HEK293T (cell line): ENCODE results near the gene SLC4A8.
"Not testable (repeated sequence)": the region's sequence is repeated elsewhere in the genome, so short reads cannot be mapped to it uniquely, and the experiment has no call there.

Experiments used
- CTCF ChIA-PET: fragments of 350-600 bp; formaldehyde crosslinking; extraction: SDS; loops from one replicate; lab custom pipeline; 2021; ENCODE audit warnings: antibody characterized with exemption, inconsistent platforms; lab: Yijun Ruan, JAX
- POLR2A ChIA-PET: fragments of 350-600 bp; formaldehyde crosslinking; extraction: SDS; loops from one replicate; lab custom pipeline; 2020; ENCODE audit warnings: antibody characterized with exemption, inconsistent platforms; lab: Yijun Ruan, JAX
- DNase-seq: peaks from one replicate; pipeline ENCODE4 v3.0.0; 2012; ENCODE audit warnings: mixed read lengths; ENCODE audit errors: extremely low spot score
- ARNT ChIP-seq: fragments of 450-650 bp; IDR thresholded peaks from 2 replicates; pipeline ENCODE4 v1.6.1; 2017; ENCODE audit warnings: mild to moderate bottlenecking
- BHLHE40 ChIP-seq: fragments of 450-650 bp; IDR thresholded peaks from 2 replicates; pipeline ENCODE4 v1.6.1; 2016; ENCODE audit warnings: mild to moderate bottlenecking, moderate library complexity, borderline replicate concordance
- CTBP1 ChIP-seq: fragments of 450-650 bp; IDR thresholded peaks from 2 replicates; pipeline ENCODE4 v1.6.1; 2016; ENCODE audit warnings: borderline replicate concordance
- ELF4 ChIP-seq: fragments of 450-650 bp; IDR thresholded peaks from 2 replicates; pipeline ENCODE4 v1.6.1; 2017; ENCODE audit warnings: antibody characterized with exemption
- FOXA1 ChIP-seq: fragments of 450-650 bp; IDR thresholded peaks from 2 replicates; pipeline ENCODE4 v1.6.1; 2016; ENCODE audit warnings: mild to moderate bottlenecking
- FOXK2 ChIP-seq: fragments of 450-650 bp; IDR thresholded peaks from 2 replicates; pipeline ENCODE4 v1.6.1; 2016; ENCODE audit warnings: mild to moderate bottlenecking
- FOXM1 ChIP-seq: fragments of 450-650 bp; IDR thresholded peaks from 2 replicates; pipeline ENCODE4 v1.6.1; 2017; ENCODE audit warnings: mild to moderate bottlenecking, borderline replicate concordance
- HDGF ChIP-seq: fragments of 450-650 bp; IDR thresholded peaks from 2 replicates; pipeline ENCODE4 v1.6.1; 2017; ENCODE audit warnings: antibody characterized with exemption, borderline replicate concordance
- L3MBTL2 ChIP-seq: fragments of 450-650 bp; conservative IDR thresholded peaks from 2 replicates; pipeline ENCODE4 v1.6.1; 2016; ENCODE audit warnings: mild to moderate bottlenecking
- LEF1 ChIP-seq: fragments of 450-650 bp; IDR thresholded peaks from 2 replicates; pipeline ENCODE4 v1.6.1; 2017; ENCODE audit warnings: mild to moderate bottlenecking, borderline replicate concordance
- NFRKB ChIP-seq: fragments of 450-650 bp; IDR thresholded peaks from 2 replicates; pipeline ENCODE4 v1.6.1; 2016; ENCODE audit warnings: mild to moderate bottlenecking, moderate library complexity
- PKNOX1 ChIP-seq: fragments of 450-650 bp; IDR thresholded peaks from 2 replicates; pipeline ENCODE4 v1.6.1; 2016
- SP1 ChIP-seq: fragments of 450-650 bp; IDR thresholded peaks from 2 replicates; pipeline ENCODE4 v1.6.1; 2017
- SUZ12 ChIP-seq: fragments of 450-650 bp; IDR thresholded peaks from 2 replicates; pipeline ENCODE4 v1.6.1; 2016; ENCODE audit warnings: mild to moderate bottlenecking
- TARDBP ChIP-seq: fragments of 450-650 bp; IDR thresholded peaks from 2 replicates; pipeline ENCODE4 v1.6.1; 2016
- ZNF384 ChIP-seq: fragments of 450-650 bp; IDR thresholded peaks from 2 replicates; pipeline ENCODE4 v1.6.1; 2016

Gene SLC4A8

GRCh38 chr12:51512438-51512837, 87.8 kb downstream of the SLC4A8 start:
- CTCF ChIA-PET = no interaction called here
- POLR2A ChIA-PET = no interaction called here
- TF ChIP-seq L3MBTL2 (no peak), ARNT (no peak), HDGF (no peak), NFRKB (no peak), FOXK2 (no peak), FOXA1 (no peak), CTBP1 (no peak), PKNOX1 (no peak), BHLHE40 (no peak), SUZ12 (no peak), SP1 (no peak), TARDBP (no peak), ZNF384 (no peak), ELF4 (no peak), FOXM1 (no peak), LEF1 (no peak)
- no peak for DNase-seq

GRCh38 chr12:51515037-51515436, 90.4 kb downstream of the SLC4A8 start:
- CTCF ChIA-PET, POLR2A ChIA-PET, DNase-seq: not testable (repeated sequence)

- ChIA-PET POLR2A (no interaction called here), CTCF (no interaction called here)
- no peak for DNase-seq
- no peak for TF ChIP-seq ZNF384
- no peak for TF ChIP-seq ELF4
- no peak for TF ChIP-seq FOXK2
- no peak for TF ChIP-seq CTBP1
- TF ChIP-seq SP1 = no peak
- no peak for TF ChIP-seq HDGF
- TF ChIP-seq LEF1 = no peak
- no peak for TF ChIP-seq FOXM1
Observed at GRCh38 chr12:51517316-51517715, 92.7 kb downstream of the SLC4A8 start.

GRCh38 chr12:51517800-51518199, 93.2 kb downstream of the SLC4A8 start:
- ChIA-PET CTCF (no interaction called here), POLR2A (no interaction called here)
- no peak for DNase-seq
- TF ChIP-seq SUZ12 (no peak), HDGF (no peak)

GRCh38 chr12:51519755-51520154, 95.1 kb downstream of the SLC4A8 start:
- no peak for TF ChIP-seq BHLHE40
- no peak for TF ChIP-seq FOXA1
- TF ChIP-seq LEF1 = no peak
- TF ChIP-seq ARNT = no peak
- DNase-seq = no peak
- CTCF ChIA-PET = no interaction called here
- POLR2A ChIA-PET = interaction anchor here (0.7 kb wide), 1 partner anchor 928 kb away, joined by 3 read pairs; no protein-coding TSS in a partner anchor

- TF ChIP-seq FOXK2 (no peak), ELF4 (no peak), L3MBTL2 (no peak), FOXA1 (no peak), PKNOX1 (no peak), CTBP1 (no peak), LEF1 (no peak), SUZ12 (no peak), FOXM1 (no peak), SP1 (no peak), BHLHE40 (no peak), ZNF384 (no peak), TARDBP (no peak)
- DNase-seq = no peak
- ChIA-PET CTCF (interaction anchor here (0.6 to 2.1 kb wide), 4 partner anchors 10 to 96 kb away, joined by 3 to 7 read pairs (median 3); partner anchors contain the start of gene SLC4A8), POLR2A (interaction anchor here (0.7 kb wide), 1 partner anchor 929 kb away, joined by 3 read pairs; no protein-coding TSS in a partner anchor)
Observed at GRCh38 chr12:51520576-51521325, 96.1 kb downstream of the SLC4A8 start.

GRCh38 chr12:51521554-51522276, 97.1 kb downstream of the SLC4A8 start:
- CTCF ChIA-PET = interaction anchor here (0.6 to 2.1 kb wide), 3 partner anchors 9 to 172 kb away, joined by 3 to 7 read pairs (median 3); no protein-coding TSS in a partner anchor
- no peak for DNase-seq
- TF ChIP-seq FOXA1 (no peak), BHLHE40 (no peak), TARDBP (no peak), ZNF384 (no peak), FOXM1 (no peak), LEF1 (no peak), L3MBTL2 (no peak), ELF4 (no peak), ARNT (no peak), HDGF (no peak), SUZ12 (no peak), NFRKB (no peak), PKNOX1 (no peak), SP1 (no peak), CTBP1 (no peak), FOXK2 (no peak)
- POLR2A ChIA-PET = no interaction called here
